ENCODE measurements around the gene TIMM21.

TIMM21 gene

DNA sequence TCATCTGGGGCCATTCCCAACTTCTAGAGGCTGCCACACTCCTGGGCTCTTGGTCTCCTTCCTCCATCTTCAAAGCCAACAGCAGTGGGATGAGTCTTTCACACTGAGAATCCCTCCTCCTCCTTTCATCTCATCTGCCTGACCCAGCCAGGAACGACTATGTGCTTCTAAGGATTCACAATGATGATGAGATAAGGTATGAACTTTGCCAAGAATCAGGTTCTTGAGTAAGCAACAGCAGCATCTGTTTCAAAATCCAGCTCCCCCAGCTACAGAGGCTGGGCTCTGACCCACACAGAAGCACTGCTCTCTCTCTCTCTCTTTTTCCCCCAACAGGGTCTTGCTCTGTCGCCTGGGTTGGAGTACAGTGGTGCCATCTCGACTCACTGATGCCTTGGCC is 46.4 kb downstream of the TIMM21 start:
- no peak for DNase-seq

DNA sequence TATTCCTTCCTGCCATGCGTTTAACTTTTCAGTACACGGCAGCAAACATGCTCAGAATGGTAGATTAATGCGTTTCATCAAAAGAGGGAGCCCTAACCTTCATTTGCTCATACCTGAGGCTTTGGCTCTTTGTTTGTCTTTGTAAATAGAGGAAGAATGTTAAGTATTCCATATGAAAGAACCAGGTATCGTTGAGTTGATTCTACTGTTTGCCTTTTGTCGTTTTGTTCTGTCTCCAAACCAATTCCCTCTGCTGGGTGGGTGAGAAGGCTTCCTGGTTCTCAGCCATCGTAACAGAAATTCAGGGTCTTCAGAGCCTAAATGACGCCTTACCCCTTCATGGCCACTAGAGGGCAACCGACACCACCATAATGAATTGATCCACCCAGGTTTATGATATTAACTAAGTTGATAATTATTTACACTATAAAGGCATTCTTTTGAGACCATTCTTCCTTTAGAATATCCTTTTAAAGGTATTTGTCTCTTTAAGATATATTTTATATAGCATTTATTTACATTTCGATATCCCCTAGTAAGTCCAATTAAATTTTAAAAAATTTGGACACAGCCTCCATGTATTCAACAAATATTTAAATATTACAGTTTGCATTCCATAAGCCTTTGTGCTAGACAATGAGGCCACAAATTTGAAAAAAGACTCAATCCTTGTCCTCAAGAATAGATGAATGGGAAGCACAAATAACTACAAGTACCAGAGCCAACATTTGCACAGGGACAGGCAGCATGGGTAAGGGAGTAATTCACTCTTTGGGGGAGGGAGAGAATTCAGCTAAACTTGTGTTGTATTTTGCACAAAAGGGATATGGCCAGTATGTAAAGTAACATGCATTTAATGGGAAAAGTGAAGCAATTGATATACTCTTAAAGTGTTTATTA is 48.1 kb downstream of the TIMM21 start:
- DNase-seq, result peak in 6 of 14 donors; percentile 6 to 71 (median 17)

DNA sequence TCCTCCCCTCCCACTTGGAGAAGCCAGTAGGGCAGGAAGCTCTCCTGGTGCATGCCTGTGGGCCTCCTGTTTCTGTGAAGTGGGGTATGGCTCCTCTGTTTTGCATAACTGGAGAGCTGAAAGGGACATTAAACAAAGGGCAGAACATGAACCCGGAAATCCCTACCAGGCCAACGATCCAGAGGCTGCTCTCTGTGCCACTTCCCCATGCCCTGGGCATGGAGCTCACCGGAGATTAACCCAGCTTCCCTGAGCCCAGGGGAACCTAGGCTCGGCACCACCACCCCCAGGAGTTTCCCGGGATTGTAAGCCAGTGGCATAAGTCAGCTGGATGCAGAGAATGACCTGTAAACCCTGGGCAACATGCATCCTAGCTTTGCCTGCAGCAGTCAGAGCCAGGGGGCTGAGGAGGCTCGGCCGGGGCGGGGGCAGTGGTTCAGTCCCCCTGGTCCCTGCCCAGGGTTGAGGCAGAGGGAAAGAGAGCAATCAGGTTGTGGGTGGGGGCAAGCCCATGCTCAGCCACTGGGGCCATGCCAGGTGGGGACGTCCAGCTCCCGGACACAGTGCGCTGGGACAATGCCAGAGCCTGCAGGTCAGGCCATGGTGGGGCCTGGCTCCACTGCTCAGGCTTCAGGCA is 49.5 kb downstream of the TIMM21 start:
- no peak for DNase-seq

DNA sequence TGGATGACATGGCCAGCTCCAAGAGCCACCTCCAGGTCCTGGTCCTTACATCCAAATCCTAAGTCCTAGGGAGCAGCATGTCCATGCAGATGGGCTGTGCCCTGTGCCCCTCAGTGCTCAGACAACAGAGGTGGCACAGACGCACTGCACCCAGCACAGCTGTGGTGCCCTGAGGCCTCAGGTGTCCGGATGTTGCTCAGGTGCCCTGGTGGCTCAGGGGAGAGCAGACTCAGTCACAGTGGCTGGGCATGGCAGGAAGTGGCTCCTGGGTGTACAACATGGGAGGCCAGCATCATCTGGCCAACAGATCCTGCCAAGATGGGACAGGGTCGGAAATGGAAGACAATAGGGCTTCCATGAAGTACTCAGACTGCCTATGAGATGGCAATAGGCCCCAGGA is 50.1 kb downstream of the TIMM21 start:
- no peak for DNase-seq

DNA sequence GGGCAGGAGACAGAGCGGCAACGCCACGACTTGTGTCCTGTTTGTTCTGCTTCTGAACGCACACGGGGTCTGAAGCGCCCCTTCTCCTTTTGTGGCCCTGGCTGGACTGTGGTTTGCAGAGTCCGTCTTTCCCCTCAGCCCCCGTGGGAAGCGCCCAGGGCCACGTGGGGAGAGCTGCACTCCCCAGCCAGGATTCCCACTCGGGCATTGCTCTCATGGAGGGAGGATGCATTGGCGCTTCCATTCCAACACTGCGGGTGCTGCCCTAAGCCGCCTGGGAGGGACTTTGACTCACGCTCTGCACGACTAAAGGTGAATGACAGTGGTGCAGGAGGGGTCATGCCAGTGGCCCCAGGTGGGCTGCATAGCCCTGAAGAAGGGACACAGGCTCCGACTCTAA is 52.5 kb downstream of the TIMM21 start:
- DNase-seq, result no peak

DNA sequence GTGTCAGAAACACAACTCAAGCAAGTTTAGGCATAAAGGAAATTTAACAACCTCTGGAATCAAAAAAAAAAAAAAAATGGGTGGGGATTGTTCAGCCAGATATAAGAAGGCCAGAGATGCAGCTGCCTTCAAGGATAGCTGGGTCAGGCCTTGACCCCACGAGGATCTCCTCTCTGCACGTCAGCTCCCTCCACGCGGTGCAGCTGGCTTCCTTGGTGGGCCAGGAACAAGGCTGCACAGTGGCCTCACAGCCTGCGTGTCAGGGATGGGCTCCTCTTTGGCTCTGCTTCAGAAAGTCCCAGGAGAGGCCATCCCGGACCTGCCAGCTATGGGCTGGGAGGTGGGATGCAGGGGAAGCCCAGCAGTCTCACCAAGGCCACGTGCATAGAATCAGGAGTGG is 55.5 kb downstream of the TIMM21 start:
- no peak for DNase-seq

DNA sequence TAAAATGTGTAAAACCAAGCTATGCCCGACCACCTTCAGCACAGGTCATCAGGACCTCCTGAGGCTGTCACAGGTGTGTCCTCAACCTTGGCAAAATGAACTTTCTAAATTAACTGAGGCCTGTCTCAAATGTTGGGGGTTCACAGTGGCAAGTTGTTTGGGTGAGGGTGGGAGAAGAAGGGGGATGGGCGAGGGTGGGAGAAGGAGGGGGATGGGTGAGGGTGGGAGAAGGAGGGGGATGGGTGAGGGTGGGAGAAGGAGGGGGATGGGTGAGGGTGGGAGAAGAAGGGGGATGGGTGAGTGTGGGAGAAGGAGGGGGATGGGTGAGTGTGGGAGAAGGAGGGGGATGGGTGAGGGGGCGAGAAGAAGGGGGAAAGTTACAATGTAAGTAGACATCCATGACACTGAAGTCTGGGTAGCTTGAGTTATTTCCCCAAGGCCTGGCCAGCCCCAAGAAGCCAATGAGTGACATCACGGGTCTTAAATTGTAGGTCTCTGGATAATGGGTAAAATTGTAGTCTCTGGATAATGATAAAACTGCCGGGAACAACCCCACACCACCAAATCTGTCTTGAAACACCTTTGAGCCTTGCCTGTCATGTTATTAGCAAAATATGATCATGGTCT is 56.3 kb downstream of the TIMM21 start:
- DNase-seq, result no peak

Measured in C1 segment of cervical spinal cord (tissue), 14 donors.